ENCODE measurements around the gene TFPI. TPM values are rescaled to one million over a fixed set of nuclear protein-coding genes. Genes with fewer than 3 reads are reported as not detected.

TFPI gene
- total and polyA plus RNA-seq, 4 donors: 169 to 253 (median 237) TPM

- H3K27me3 ChIP-seq (ENCODE audit: control insufficient read depth in 3 of 3, insufficient read depth in 3 of 3, low read length in 2 of 3): no peaks in the 10 kb centered on the region
- WGBS, 2 donors: 7% methylated on average over 6 of the region's 6 CpGs
- no peak overlapping the region for H3K4me3 ChIP-seq
- peaks cover 0 to 3% (median 2%) of the 10 kb centered on the region in 4 donors for H3K36me3 ChIP-seq (ENCODE audit: control insufficient read depth in 4 of 4, insufficient read depth in 4 of 4, low read length in 4 of 4)
- no peak for TF ChIP-seq CTCF (IDR thresholded peaks at IDR 0.05; ENCODE audit: control extremely low read depth, extremely low read depth)
- DNase-seq (no peak), ATAC-seq (ENCODE audit: insufficient read depth, low FRiP score) (no peak)
- H3K27ac ChIP-seq (ENCODE audit: low read depth in 1 of 2, low read length in 1 of 2): no peak overlapping the region
- peaks cover 0 to 7% (median 0%) of the 10 kb centered on the region in 5 donors for H3K4me1 ChIP-seq (ENCODE audit: control insufficient read depth in 5 of 5, insufficient read depth in 5 of 5, low read length in 5 of 5)
- no peaks in the 10 kb centered on the region for H3K9me3 ChIP-seq (ENCODE audit: control insufficient read depth in 4 of 4, insufficient read depth in 3 of 4, low read length in 3 of 4)
- no peak overlapping the region for H3K9ac ChIP-seq (ENCODE audit: insufficient read depth in 1 of 2, low read length in 2 of 2)
Measured at GRCh38 chr2:187504312-187504921, 49.8 kb downstream of the TFPI start.

GRCh38 chr2:187503700-187504099 lies 50.5 kb downstream of the TFPI start:
- Histone ChIP-seq H3K4me3 (no peak overlapping the region), H3K27ac (ENCODE audit: low read depth in 1 of 2, low read length in 1 of 2) (no peak overlapping the region)

GRCh38 chr2:187502467-187502866 lies 51.8 kb downstream of the TFPI start:
- ATAC-seq (ENCODE audit: insufficient read depth, low FRiP score): no peak
- no peak for TF ChIP-seq CTCF (IDR thresholded peaks at IDR 0.05; ENCODE audit: control extremely low read depth, extremely low read depth)
- no peak overlapping the region for H3K4me3 ChIP-seq
- H3K4me1 ChIP-seq (ENCODE audit: control insufficient read depth in 5 of 5, insufficient read depth in 5 of 5, low read length in 5 of 5): peaks cover 0 to 7% (median 0%) of the 10 kb centered on the region in 5 donors
- no peak overlapping the region for H3K27ac ChIP-seq (ENCODE audit: low read depth in 1 of 2, low read length in 1 of 2)
- DNase-seq: no peak
- no peak overlapping the region for H3K9ac ChIP-seq (ENCODE audit: insufficient read depth in 1 of 2, low read length in 2 of 2)
- no peaks in the 10 kb centered on the region for H3K27me3 ChIP-seq (ENCODE audit: control insufficient read depth in 3 of 3, insufficient read depth in 3 of 3, low read length in 2 of 3)
- no peaks in the 10 kb centered on the region for H3K9me3 ChIP-seq (ENCODE audit: control insufficient read depth in 4 of 4, insufficient read depth in 3 of 4, low read length in 3 of 4)
- peaks cover 0 to 3% (median 2%) of the 10 kb centered on the region in 4 donors for H3K36me3 ChIP-seq (ENCODE audit: control insufficient read depth in 4 of 4, insufficient read depth in 4 of 4, low read length in 4 of 4)
- 65 to 72% methylated on average over 2 of the region's 2 CpGs for WGBS, 2 donors

More at GRCh38 chr2:187503700-187504099, 50.5 kb downstream of the TFPI start:
- WGBS, 2 donors: 66 to 88% methylated on average over 2 of the region's 2 CpGs
- no peak for TF ChIP-seq CTCF (IDR thresholded peaks at IDR 0.05; ENCODE audit: control extremely low read depth, extremely low read depth)
- no peak overlapping the region for H3K9ac ChIP-seq (ENCODE audit: insufficient read depth in 1 of 2, low read length in 2 of 2)
- ATAC-seq (ENCODE audit: insufficient read depth, low FRiP score) (no peak), DNase-seq (no peak)
- no peaks in the 10 kb centered on the region for H3K9me3 ChIP-seq (ENCODE audit: control insufficient read depth in 4 of 4, insufficient read depth in 3 of 4, low read length in 3 of 4)
- no peaks in the 10 kb centered on the region for H3K27me3 ChIP-seq (ENCODE audit: control insufficient read depth in 3 of 3, insufficient read depth in 3 of 3, low read length in 2 of 3)
- peaks cover 0 to 7% (median 0%) of the 10 kb centered on the region in 5 donors for H3K4me1 ChIP-seq (ENCODE audit: control insufficient read depth in 5 of 5, insufficient read depth in 5 of 5, low read length in 5 of 5)
- H3K36me3 ChIP-seq (ENCODE audit: control insufficient read depth in 4 of 4, insufficient read depth in 4 of 4, low read length in 4 of 4): peaks cover 0 to 3% (median 2%) of the 10 kb centered on the region in 4 donors
